Suprapubic skin (tissue), 4 donors: ENCODE measurements around the gene SLC6A6. TPM values are rescaled to one million over a fixed set of nuclear protein-coding genes. Genes with fewer than 3 reads are reported as not detected.
"Not testable (repeated sequence)": the region's sequence is repeated elsewhere in the genome, so short reads cannot be mapped to it uniquely, and the experiment has no call there.

Source experiments
- DNase-seq, 2 donors: peaks; one replicate each; pipeline ENCODE4 v3.0.0-alpha.2; 2019; ENCODE audit warnings: low spot score in 2 of 2
- H3K27ac ChIP-seq: fragments of 200-600 bp; sonication (generic); one replicate; pipeline ENCODE4 v1.5.1; 2019
- H3K27me3 ChIP-seq: fragments of 200-600 bp; sonication (generic); one replicate; pipeline ENCODE4 v1.5.1; 2019
- H3K36me3 ChIP-seq: fragments of 200-600 bp; sonication (generic); one replicate; pipeline ENCODE4 v1.5.1; 2019
- H3K4me1 ChIP-seq: fragments of 200-600 bp; sonication (generic); one replicate; pipeline ENCODE4 v1.5.1; 2019
- H3K4me3 ChIP-seq: fragments of 200-600 bp; sonication (generic); one replicate; pipeline ENCODE4 v1.5.1; 2019; ENCODE audit warnings: mild to moderate bottlenecking
- H3K9me3 ChIP-seq: fragments of 200-600 bp; sonication (generic); one replicate; pipeline ENCODE4 v1.5.1; 2019
- CTCF ChIP-seq, 2 donors: fragments of 200-600 bp in 1 of 2; fragments of 450-650 bp in 1 of 2; sonication (generic) in 1 of 2; IDR thresholded peaks; one replicate each; pipeline ENCODE4 v1.5.1; 2016 to 2019; ENCODE audit warnings: antibody characterized with exemption in 2 of 2, mild to moderate bottlenecking in 1 of 2, moderate library complexity in 1 of 2
- EP300 ChIP-seq: sonication (generic); formaldehyde crosslinking; IDR thresholded peaks from one replicate; pipeline ENCODE4 v1.6.1; 2017; ENCODE audit warnings: antibody characterized with exemption
- POLR2A ChIP-seq, 2 donors: fragments of 450-650 bp; IDR thresholded peaks; one replicate each; pipeline ENCODE4 v1.6.1; 2017; ENCODE audit warnings: antibody characterized with exemption in 2 of 2, mild to moderate bottlenecking in 2 of 2, moderate library complexity in 2 of 2
- POLR2AphosphoS5 ChIP-seq, 3 donors: sonication (generic); formaldehyde crosslinking; IDR thresholded peaks; one replicate each; pipeline ENCODE4 v1.6.1; 2017; ENCODE audit warnings: antibody characterized with exemption in 3 of 3
- WGBS: methylation state at CpG from one replicate; pipeline ENCODE4 v1.1.5; 2018; 5-methylcytosine and 5-hydroxymethylcytosine counted together
- total RNA-seq, 4 donors: library from RNA; depleted of rRNA; stranded (reverse); fragments of >200 nt; gene quantifications; one replicate each; pipeline ENCODE4 v1.1.0, GENCODE V29; 2016

The SLC6A6 gene
- total RNA-seq, 4 donors from 2014 or later: 85.4 to 149 (median 102) TPM

GRCh38 chr3:14512942-14513327 is 110.5 kb downstream of the SLC6A6 start:
- peaks cover 3% of the 10 kb centered on the region for H3K4me1 ChIP-seq
- H3K4me3 ChIP-seq: no peak overlapping the region
- no peak overlapping the region for H3K27ac ChIP-seq
- no peaks in the 10 kb centered on the region for H3K36me3 ChIP-seq
- no peak for DNase-seq
- H3K9me3 ChIP-seq: no peaks in the 10 kb centered on the region
- WGBS: 73% methylated on average over 7 of the region's 9 CpGs
- no peak for TF ChIP-seq EP300
- no peak for TF ChIP-seq POLR2AphosphoS5 (IDR thresholded peaks at IDR 0.05)
- no peak for TF ChIP-seq POLR2A (IDR thresholded peaks at IDR 0.05)
- no peak for TF ChIP-seq CTCF (IDR thresholded peaks at IDR 0.05)
- H3K27me3 ChIP-seq: no peaks in the 10 kb centered on the region

GRCh38 chr3:14513566-14514322 is 111.3 kb downstream of the SLC6A6 start:
- 76% methylated on average over 13 of the region's 18 CpGs for WGBS
- H3K9me3 ChIP-seq: no peaks in the 10 kb centered on the region

GRCh38 chr3:14514323-14514720 is 111.9 kb downstream of the SLC6A6 start:
- DNase-seq: peak; percentile 40 to 65
- no peak overlapping the region for H3K27ac ChIP-seq
- 100% methylated on average over 1 of the region's 17 CpGs for WGBS

More at GRCh38 chr3:14513566-14514322, 111.3 kb downstream of the SLC6A6 start:
- TF ChIP-seq POLR2A (IDR thresholded peaks at IDR 0.05): no peak
- no peak for TF ChIP-seq EP300
- TF ChIP-seq POLR2AphosphoS5 (IDR thresholded peaks at IDR 0.05): no peak
- no peak for TF ChIP-seq CTCF (IDR thresholded peaks at IDR 0.05)
- DNase-seq: peak; percentile 55 to 72
- Histone ChIP-seq H3K27ac (no peak overlapping the region), H3K27me3 (no peaks in the 10 kb centered on the region), H3K4me1 (peaks cover 3% of the 10 kb centered on the region), H3K4me3 (no peak overlapping the region), H3K36me3 (no peaks in the 10 kb centered on the region)

GRCh38 chr3:14515526-14515925 is 113.1 kb downstream of the SLC6A6 start:
- WGBS: 98% methylated on average over 11 of the region's 11 CpGs

More at GRCh38 chr3:14514323-14514720, 111.9 kb downstream of the SLC6A6 start:
- Histone ChIP-seq H3K27me3 (no peaks in the 10 kb centered on the region), H3K4me1 (no peaks in the 10 kb centered on the region), H3K4me3 (no peak overlapping the region), H3K9me3 (no peaks in the 10 kb centered on the region), H3K36me3 (no peaks in the 10 kb centered on the region)
- TF ChIP-seq POLR2A (IDR thresholded peaks at IDR 0.05): no peak
- TF ChIP-seq CTCF (IDR thresholded peaks at IDR 0.05): no peak
- TF ChIP-seq POLR2AphosphoS5 (IDR thresholded peaks at IDR 0.05): no peak
- no peak for TF ChIP-seq EP300

GRCh38 chr3:14516738-14517345 is 114.4 kb downstream of the SLC6A6 start:
- H3K4me3 ChIP-seq: no peak overlapping the region
- TF ChIP-seq POLR2AphosphoS5 (IDR thresholded peaks at IDR 0.05): no peak
- TF ChIP-seq POLR2A (IDR thresholded peaks at IDR 0.05): no peak
- no peak for TF ChIP-seq EP300
- TF ChIP-seq CTCF (IDR thresholded peaks at IDR 0.05): no peak
- 82% methylated on average over 13 of the region's 13 CpGs for WGBS
- no peak overlapping the region for H3K27ac ChIP-seq
- H3K9me3 ChIP-seq: no peaks in the 10 kb centered on the region
- H3K27me3 ChIP-seq: no peaks in the 10 kb centered on the region
- no peaks in the 10 kb centered on the region for H3K4me1 ChIP-seq
- DNase-seq: peak; percentile 32 to 74
- H3K36me3 ChIP-seq: no peaks in the 10 kb centered on the region

More at GRCh38 chr3:14515526-14515925, 113.1 kb downstream of the SLC6A6 start:
- not testable (repeated sequence) for H3K27ac ChIP-seq, H3K9me3 ChIP-seq, H3K4me3 ChIP-seq, H3K4me1 ChIP-seq, H3K36me3 ChIP-seq, H3K27me3 ChIP-seq
- peak; percentile 1 to 13 for DNase-seq
